Right forelimb (tissue), 1 donor: ENCODE data around the gene JMJD4.

Source experiments
- DNase-seq: peaks from one replicate; pipeline ENCODE4 v3.0.0-alpha.2; 2018

The JMJD4 gene

DNA sequence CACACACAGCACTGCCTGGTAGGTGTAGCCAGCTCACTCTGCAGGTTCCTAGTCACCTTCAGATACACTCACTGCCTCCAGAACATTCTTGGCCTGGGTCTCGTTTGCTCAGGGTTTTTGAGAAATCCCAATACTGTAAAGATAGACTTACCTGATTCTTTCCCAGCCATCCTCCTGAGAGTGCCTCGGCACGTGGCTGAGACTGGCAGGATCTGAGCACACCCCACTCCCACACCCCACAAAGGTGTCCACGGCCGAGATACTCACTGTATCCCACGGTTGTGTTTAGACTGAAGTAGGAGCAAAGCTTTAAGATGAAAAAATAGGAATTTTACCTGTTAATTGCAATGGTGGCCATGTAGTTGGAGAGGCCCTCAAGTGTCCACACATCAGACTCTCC, 33.5 kb upstream of the JMJD4 start:
- no peak for DNase-seq

DNA sequence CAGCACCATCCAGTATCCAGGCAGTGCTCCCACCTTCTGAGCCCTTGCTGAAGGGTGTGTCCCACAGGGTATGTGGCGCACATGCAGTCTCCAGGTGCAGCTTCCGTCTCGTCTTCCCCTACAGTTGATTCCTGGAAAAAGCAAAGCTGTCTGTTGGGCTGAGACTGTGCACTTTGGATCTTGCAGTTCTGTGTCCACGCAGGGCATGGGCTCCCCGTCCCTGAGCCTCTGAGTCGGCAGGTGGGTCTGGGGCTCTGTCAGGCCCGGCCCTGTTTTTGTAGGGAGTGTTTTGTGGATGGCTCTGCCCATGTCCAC, 33.0 kb upstream of the JMJD4 start:
- no peak for DNase-seq

DNA sequence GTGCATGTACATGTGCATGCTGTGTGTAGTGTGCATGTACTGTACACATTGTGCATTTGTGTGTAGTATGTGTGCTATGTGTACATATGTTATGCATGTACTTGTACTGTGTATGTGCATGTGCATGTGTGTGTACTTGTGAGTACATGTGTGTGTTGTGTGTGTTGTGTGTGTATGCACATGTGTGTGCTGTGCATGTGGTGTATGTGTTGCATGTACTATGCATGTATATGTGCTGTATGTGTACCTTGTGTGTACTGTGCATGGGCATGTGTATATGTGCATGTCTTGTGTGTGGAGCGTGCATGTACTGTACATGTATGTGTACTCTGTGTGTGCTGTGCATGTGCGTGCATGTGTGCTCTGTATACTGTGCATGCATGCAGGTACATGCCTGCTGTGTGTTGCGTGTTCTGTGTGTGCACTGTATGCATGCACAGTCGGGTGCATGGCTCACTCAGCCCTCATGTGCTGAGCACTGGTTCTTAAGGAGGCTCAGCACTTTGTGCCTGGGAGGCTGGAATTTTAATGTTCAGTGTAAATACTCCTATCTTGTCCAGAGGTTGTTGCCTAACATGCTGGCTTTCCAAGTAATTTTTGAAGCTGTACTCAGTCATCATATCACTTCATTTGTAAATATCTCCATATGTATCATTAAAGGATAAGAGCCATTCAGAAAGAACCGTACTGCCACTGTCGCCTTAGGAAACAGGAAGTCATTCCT, 32.5 kb upstream of the JMJD4 start:
- no peak for DNase-seq

DNA sequence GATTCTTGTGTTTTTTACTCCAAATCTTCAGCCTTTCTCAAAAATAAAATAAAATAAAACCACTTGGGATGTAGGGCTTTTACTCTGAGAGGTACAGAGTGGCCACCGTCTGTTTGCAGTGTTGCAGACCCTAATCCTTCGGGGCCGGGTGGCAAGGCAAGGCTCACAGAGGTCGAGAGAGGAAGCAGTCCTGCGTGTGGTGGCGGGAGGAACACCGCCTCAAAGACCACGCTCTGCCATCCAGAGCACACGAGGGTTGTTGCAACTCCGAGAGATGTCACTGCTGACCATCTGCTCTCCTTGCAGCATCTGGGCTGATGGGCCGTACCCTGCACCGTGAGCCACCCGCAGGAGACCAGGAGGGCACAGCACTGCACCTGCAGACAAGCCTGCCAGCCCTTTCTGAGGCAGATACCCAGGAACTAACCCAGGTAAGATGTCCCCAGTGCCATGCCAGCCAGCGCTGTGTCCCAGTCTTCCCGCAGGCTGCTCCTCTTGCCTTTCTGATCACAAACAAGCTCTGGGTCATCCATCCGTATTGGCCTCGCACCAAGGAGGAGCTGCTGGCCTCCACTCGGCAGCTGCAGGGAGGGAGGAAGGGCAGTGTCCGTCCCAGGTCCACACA, 31.7 kb upstream of the JMJD4 start:
- no peak for DNase-seq

DNA sequence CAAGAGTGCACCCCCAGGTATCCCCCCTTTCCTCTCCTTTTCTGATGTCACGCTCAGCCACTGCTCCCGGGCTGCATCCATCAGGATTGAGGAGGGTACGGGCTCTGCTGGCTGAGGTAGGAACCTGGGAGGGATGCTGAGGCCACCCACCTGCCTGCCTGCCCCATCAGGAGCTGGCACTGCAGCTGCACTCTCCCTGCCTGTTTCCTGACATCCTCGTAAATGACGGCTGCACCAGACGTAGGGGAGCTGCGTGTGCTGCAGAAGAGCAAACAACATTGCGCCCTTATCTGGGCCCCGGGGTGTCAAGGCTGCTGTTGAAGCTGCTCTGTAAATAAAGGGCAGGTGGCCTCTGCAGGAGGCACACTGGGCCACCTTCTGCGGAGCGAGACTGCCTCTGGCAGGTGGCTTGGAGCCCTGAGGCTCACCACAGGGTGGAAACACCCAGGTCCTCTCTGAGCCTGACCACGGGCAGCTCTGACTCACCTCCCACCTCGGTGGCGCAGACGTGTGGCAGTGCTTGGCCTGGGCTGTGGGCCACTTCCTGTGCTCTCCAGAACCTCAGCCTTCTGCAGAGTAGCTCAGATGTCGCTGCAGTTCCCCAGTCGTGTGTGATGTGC, 31.0 kb upstream of the JMJD4 start:
- DNase-seq, result no peak

DNA sequence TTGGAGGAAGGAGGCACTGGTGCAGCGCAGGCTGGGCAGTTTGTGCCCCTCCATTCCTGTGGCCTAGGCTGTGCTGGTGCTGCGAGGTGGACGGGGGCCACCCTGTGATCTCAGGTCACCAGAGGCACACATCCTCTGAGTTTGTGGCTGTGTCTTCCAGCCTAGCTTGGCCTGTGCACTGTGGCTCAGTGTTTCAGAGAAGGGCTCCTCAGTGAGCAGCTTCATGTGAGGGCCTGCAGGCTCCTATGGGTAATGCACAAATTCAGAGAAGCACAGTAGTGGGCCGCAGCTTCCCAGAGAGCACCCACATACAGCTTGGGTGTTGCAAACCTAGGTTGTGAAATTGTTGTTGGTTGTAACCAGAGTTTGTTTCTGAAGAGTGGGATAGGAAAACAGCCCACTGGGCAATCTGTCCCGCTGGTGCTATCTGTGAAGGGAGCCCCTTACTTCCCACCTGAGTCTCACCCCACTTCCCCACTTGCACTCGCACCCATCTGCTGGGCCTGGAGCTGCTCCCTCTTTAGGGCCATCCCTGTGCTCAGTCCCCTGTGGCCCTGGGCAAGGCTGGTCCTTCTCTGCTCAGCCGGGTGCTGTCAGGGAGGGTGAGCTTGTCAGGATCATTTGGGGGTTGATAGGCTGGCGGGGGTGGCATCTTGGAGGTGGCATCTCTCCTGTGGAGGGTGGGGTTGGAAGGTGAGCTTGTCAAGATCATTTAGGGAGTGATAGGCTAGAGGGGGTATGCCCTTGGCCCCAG, 30.3 kb upstream of the JMJD4 start:
- no peak for DNase-seq

DNA sequence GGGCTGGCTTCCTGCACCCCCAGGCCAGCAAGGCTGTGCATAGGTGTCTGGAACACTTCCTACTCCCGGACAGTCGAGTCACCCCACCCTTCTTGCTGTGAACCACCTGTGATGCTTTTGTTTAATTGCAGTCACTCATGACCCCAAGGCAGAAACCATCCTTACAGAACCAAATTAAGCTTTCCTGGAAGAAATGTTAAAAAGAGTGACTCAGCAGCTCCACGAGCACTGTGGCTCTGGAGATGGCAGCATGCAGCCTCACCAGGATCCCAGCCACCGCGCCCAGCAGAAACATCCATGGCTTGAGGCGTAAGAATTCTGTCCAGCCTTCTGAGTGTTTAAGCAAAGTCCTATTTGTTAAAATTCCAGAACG, 28.9 kb upstream of the JMJD4 start:
- no peak for DNase-seq

DNA sequence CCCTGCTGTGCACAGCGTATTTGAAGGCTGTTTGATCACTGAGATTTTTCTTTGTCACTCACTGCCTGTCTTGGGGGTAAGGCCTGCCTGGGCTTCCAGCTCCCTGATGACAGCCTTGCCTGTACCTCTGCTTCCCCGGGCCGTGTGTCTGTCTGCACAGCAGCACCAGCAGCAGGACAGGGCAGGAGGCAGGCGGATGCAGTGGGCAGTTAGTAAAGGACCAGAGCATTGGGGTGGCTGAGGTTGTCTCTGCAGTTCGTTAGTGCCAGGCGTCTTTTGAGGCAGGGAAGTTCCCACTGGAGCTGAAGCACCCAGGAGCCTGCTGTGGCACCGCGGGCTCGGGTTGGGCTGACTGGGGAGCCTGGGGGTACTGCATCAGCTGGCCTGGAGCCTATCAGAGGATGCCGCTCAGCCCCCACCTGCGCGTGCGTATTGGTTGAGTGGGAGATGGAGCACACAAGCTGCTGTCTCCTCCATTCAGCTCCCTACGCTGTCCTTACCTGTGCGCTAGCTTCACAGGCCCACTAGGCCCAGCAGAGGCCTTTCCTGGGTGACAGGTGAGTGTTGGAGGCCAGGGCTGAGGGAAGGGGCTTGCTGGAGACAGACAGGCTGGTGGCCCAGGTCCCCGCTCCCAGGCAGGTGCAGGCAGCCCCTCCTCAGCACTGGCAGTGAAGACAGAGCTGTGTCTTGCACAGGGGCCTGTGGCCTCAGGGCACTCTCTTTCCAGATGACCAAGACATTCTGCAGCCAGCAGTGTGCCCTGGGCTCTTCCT, 28.3 kb upstream of the JMJD4 start:
- no peak for DNase-seq

DNA sequence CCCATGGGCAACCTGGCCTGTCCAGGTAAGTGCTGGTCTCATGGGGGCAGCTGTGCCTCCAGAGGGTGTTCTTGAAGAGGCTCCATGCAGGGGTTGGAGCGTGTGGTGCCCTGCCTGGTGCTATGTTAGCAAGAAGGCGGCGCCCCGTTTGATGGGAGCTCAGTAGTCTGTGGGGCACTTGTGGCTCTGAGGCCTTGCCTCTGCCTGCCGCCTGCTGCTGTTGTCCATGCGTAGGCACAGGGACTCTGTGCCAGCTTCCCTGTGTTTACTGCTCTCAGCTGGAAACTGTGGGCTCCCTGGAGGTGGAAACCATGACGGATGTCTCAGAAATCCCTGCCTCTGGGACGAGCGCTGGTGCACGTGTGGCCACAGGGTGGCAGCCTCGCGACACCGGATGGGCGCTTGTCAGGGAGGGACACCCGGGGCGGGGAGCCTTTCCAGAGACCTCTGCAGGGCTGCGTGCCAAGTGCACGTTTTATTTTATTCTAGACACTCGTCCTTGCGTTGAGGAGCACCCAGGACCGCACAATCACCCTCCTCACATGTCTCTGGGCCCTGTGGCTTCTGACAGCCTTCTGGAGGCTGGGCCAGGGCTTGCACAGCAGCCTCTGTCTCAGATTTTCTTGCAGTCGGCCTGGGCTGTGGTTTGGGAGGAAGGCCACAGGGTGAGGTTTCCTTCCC, 27.3 kb upstream of the JMJD4 start:
- peak; percentile 91 for DNase-seq

DNA sequence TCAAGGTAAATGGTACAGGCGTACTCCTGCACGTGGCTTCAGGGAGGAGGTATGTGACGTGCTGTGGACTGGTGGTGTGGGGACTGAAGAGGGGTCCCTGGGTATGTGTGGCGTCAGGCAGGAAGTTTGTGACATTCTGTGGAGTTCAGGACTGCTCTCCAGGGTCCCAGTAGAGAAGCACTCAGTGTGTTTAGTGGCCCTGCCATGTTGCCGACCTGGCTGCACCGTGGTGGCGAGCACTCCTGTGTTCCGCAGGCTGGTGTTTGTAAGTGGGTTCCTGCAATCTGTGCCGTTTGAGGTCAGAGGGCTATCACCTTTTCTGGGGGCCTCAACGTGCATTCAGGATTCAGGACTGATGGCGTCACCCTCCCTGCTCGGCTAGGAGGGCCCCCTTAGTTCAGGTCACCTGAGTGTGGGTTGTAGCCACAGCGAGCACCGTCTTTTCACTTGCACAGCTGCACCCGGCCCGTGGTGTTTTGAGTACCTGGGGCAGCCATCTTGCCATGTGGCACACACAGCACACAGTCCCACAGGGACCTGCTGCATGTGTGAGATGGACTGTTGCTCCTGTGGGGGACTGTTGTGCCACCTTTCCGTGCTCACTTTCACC, 26.6 kb upstream of the JMJD4 start:
- DNase-seq, result no peak

DNA sequence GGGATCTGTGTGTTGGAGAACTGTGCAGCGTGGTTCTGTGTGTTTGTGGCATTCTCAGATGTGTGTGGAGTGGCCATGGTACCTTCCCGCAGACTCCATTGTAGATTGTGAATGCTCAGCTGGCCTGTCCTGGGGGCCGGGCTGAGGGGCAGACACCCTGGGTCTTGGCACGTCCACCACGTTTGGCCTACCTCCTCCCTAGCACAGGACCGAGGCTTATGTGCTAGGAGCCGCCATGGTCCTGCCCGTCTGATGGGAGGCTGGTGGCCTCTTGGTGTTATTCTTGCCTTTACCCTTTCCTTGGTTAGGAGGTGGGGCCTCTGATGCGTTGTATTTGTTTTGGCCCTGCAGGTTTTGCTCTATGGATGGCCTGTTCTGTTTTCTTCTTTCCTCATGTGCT, 25.3 kb upstream of the JMJD4 start:
- DNase-seq, result no peak

DNA sequence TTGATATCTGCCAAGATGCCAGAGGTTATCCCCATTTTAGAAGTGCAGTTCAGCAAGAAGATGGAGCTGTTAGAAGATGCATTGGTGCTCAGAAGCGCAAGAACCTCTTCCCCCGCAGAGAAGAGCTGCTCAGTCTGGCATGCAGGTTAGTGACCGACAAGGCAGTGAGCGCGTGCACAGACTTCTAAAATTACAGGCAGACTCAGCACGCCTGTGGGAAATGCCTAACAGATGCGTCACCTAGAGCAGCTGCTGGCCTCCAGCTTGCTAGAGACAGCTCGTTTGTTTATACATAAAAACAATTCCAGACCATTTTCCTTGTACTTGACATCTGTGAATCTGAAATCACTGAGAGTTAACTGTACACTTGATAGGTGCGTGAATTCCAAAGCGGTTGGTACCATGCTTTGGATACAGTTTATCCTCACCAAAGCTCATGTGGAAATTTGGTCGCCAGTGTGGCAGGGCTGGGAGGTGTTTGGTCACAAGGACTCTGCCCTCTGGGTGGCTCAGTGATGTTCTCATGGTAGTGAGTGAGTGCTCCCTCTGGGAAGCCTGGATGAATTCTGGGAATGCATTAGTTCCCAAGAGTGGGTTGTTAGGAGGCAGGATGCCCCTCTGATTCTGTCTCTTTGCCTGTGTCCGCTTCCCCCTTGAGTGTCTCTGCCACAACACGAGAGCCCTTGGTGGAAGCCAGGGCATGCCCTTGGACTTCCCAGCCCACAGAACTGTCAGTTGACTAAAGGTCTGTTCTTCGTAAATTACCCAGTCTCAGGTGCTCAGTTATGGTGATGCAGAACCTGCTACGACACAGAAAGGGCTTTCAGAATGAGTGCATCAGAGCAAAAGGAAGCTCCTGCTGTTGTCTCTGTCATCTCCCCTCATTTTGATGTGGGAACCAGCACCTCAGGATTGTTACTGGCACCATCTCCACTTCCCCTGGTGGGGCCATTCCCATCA, 24.5 kb upstream of the JMJD4 start:
- DNase-seq, result peak; percentile 76

DNA sequence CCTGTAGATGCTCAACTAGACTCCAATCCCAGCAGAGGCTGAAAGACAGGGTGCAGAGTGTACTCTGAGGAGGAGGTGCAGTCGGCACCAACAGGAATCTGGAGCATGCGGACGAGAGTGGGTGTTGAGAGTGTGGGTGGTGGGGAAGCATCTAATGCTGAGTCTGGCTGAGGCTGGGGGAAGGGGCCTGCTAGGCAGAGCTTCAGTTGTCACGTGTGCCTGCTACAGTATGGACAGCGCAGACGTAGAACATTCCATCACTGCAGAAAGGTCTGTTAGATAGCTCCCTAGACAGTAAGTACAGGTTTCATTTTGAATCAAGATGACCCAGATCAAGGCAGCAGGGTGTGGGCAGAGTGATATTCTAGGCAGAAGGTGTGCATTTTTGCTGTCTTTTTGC, 23.3 kb upstream of the JMJD4 start:
- DNase-seq, result no peak

DNA sequence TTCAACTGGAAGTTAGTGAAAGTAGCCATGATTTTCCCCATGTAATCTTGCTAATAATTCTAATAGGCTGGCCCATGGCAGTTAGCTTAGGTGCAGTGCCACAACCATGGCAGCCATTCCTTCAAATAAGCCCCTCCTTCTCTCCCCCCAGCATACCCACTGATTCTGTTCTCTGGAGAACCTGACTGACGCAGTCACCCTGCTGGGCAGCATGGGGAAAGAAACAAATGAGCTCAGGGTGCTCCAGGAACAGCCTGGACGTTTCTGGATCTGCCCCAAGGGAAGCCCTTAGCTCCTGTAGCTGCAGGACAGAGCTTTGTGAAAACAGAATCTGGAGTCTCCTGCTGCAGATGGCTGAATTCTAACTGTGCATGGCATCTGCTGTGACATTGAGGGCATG, 22.7 kb upstream of the JMJD4 start:
- no peak for DNase-seq

DNA sequence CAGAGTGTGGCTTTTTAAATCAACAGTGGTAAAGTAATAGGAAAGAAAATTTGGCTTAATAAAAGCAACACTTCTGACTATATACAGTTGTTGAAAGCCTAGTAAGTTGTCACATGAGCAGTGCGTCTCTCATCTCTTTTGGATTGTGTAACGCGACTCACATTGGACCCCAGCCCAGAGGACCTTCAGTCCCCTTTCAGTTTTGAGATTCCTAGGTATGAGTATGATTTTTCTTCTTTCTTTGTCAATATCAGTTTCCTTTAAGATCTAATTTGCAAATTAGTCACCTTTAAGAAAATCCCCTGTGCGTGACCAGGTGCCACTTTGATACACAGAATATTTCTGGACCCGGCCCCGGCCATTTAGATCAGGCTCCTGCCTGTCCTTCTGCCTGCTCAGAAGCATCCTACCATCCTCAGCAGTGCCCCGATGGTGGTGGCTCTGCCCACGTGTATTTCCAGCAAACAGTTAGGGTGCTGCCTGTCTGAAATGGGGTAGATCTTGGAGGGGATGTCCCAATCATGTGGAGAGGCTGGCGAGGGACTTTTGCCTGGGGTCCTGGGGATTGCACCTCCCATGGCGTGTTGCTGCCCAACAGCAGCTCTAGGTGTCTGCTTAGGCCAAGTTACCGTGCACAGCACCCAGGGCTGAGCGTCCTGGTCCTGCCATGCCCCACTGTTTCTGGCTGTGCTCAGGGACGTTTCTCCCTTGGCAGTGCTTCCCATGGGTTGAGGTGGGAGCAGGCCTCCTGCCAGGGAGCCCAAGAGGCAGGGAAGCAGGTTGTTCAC, 21.3 kb upstream of the JMJD4 start:
- DNase-seq, result no peak

DNA sequence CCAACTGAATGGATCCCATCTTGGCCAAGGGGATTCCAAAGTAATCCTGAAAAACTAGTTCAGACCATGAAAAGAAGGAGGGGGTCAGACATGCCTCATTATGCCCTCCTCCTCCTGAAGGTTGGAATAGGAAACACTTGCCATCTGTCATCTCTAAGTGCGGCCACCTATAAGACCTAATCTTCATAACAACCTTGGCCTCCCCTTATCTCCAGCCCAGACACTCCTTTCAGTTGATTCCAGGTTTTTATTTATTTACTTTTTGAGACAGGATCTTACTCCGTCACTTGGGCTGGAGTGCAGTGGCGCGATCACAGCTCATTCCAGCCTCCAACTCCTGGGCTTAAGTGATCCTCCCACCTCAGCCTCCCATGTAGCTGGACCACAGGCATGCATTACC, 19.9 kb upstream of the JMJD4 start:
- no peak for DNase-seq

DNA sequence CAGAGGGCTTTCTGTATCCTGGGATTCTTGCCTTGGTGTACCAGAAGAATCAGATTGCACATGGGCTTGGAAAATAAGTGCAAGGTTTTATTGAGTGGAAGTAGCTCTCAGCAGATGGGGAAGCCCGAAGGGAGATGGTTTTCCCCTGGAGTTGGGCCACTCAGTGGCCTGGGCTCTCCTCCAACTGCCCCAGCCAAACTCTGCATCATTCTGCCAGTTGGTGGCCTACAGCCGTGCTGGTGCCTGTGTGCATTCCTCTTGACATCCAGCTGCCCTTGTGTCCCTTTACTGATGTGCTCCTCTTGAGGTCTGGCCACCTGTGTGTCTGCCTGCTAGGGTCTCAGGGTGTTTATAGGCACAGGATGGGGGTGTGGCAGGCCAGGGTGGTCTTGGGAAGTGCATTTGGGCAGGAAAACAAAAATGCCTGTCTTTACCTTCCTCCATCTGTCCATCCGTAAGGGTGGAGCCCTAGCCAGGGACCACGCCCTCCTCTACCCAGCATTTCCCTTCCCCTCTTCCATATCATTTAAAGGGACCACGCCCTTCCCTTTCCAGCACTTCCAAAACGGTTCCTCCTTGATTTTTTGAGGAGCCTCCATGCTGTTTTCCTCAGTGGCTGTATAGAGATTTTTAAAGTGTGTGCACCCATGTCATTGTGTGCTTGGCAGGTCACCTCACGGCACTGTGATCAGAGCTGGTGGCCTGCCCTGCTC, 19.1 kb upstream of the JMJD4 start:
- no peak for DNase-seq

DNA sequence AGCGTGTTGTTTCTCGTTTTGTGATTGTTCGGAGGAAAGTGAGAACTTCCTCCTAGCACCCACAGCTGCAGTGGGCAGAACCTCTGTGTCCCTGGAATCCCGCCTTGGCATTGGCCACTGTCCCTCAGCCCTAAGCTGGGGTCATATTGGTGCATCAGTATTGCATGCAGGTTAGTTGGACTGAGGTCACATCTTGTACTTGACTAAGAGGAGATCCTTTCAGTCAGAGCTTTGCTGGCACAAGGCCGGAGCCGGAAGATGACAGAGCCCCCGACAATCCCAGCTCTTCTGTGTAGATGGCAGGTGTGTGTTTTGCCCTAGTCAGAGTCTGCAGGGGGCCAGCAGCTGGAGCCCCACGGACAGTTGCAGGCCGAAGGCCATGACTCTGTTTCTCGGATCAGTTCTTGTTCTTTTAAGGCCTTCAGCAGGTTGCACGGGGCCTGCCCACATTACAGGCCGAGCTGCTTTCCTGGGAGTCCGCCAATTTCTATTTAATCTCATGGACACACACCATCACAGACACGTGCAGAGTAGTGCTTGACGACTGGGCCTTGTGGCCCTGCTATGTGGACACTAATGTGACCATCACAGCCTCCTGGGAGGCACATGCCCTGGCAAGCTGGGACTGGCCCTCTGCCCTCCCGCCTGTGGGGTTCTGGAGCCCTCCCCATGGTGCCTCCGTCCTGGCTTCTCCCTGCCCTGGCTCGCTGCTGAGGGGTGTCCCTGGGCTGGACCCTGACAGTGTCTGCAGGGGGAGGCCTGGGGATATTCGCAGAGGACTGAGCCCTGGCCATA, 15.0 kb upstream of the JMJD4 start:
- no peak for DNase-seq

DNA sequence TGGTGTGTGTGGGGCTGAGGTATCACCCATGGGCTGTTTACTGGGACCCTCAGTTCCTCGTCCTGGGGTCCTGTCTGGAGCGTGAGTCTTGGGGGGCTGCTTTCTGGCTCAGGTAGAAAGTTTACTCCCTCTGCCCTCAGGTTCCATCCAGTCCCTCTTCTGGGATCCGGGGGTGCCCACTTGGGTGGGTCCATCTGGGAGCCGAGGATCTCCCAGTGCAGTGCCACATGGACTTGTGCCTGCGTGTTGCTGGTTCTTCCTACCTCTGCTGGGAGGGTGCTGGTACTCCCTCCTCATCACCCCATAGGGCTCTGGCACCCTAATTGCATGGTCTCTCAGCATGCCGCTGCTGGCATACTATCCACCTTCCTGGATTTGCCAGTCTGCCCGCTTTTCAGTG, 14.1 kb upstream of the JMJD4 start:
- no peak for DNase-seq
